Left ventricle myocardium inferior (tissue), 1 donor: Measurements from ENCODE around the gene HNF1B. TPM values are rescaled to one million over a fixed set of nuclear protein-coding genes. Genes with fewer than 3 reads are reported as not detected.

Experiments
- DNase-seq: peaks from one replicate; pipeline ENCODE4 v3.0.0-alpha.2; 2020
- H3K27ac ChIP-seq: fragments of 200-600 bp; replicated peaks from 2 replicates; pipeline ENCODE4 v1.8.0; 2021
- H3K27me3 ChIP-seq: fragments of 200-600 bp; 2 replicates; pipeline ENCODE4 v1.8.0; 2021; ENCODE audit warnings: low read depth
- H3K36me3 ChIP-seq: fragments of 200-600 bp; 2 replicates; pipeline ENCODE4 v1.8.0; 2021
- H3K4me1 ChIP-seq: fragments of 200-600 bp; 2 replicates; pipeline ENCODE4 v1.8.0; 2021
- H3K4me3 ChIP-seq: fragments of 200-600 bp; 2 replicates; pipeline ENCODE4 v1.8.0; 2021; ENCODE audit warnings: mild to moderate bottlenecking, moderate library complexity
- H3K9me3 ChIP-seq: fragments of 200-600 bp; replicated peaks from 2 replicates; pipeline ENCODE4 v1.8.0; 2021
- intact Hi-C: fragments of 100-400 bp; cut with micrococcal nuclease; formaldehyde crosslinking; loops from one replicate; pipeline ENCODE4 v1.11.0; 2022
- total RNA-seq: library from RNA; stranded (reverse); fragmentation: NEBNext Ultra II Directional; extraction: Animal tissue kit (Norgen Biotek cat#: 25700); gene quantifications from one replicate; pipeline ENCODE4 v1.2.1, GENCODE V29; 2021
- TF ChIP-seq, protein P1 (sequence below): fragments of 200-600 bp; IDR thresholded peaks from 2 replicates; pipeline ENCODE4 v1.8.0; 2021; ENCODE audit warnings: antibody characterized with exemption, mild to moderate bottlenecking, borderline replicate concordance
- donor health status: DM: no; HTN: yes; CAD: no; lungs with severe emphysema.

HNF1B gene
- total RNA-seq, 1 donor from 2014 or later, result not detected

DNA sequence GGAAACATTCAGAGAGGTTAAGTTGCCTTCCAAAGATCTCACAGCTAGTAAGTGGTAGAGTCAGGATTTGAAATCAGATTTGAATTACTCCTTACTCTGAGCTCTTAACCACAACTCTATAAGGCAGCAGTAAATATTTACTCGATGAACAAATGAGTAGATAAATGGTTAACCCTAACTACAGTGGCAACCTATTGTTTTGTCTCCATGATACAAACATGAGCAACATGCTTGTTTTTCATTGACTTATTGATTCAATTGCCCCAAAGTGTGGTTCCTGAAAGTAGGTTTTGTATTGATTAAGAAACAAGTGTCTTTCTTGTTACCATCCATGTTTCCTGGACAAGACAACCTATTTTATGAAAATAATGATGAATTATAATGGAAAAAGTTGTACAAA is 66.8 kb downstream of the HNF1B start:
- Histone ChIP-seq H3K27me3 (peaks cover 43% of the 10 kb centered on the region), H3K9me3 (no peaks in the 10 kb centered on the region), H3K4me1 (no peaks in the 10 kb centered on the region), H3K27ac (no peak overlapping the region), H3K4me3 (no peak overlapping the region), H3K36me3 (no peaks in the 10 kb centered on the region)
- intact Hi-C loops, result no loop called here
- TF ChIP-seq, protein P1, sequence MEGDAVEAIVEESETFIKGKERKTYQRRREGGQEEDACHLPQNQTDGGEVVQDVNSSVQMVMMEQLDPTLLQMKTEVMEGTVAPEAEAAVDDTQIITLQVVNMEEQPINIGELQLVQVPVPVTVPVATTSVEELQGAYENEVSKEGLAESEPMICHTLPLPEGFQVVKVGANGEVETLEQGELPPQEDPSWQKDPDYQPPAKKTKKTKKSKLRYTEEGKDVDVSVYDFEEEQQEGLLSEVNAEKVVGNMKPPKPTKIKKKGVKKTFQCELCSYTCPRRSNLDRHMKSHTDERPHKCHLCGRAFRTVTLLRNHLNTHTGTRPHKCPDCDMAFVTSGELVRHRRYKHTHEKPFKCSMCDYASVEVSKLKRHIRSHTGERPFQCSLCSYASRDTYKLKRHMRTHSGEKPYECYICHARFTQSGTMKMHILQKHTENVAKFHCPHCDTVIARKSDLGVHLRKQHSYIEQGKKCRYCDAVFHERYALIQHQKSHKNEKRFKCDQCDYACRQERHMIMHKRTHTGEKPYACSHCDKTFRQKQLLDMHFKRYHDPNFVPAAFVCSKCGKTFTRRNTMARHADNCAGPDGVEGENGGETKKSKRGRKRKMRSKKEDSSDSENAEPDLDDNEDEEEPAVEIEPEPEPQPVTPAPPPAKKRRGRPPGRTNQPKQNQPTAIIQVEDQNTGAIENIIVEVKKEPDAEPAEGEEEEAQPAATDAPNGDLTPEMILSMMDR, result no peak
- no peak for DNase-seq

GRCh38 chr17:37677021-37677420 is 67.8 kb downstream of the HNF1B start:
- intact Hi-C loops, result no loop called here
- TF ChIP-seq, protein P1, result no peak
- no peak for DNase-seq
- Histone ChIP-seq H3K4me1 (no peaks in the 10 kb centered on the region), H3K27me3 (peaks cover 43% of the 10 kb centered on the region), H3K27ac (no peak overlapping the region), H3K9me3 (no peaks in the 10 kb centered on the region), H3K36me3 (no peaks in the 10 kb centered on the region), H3K4me3 (no peak overlapping the region)

DNA sequence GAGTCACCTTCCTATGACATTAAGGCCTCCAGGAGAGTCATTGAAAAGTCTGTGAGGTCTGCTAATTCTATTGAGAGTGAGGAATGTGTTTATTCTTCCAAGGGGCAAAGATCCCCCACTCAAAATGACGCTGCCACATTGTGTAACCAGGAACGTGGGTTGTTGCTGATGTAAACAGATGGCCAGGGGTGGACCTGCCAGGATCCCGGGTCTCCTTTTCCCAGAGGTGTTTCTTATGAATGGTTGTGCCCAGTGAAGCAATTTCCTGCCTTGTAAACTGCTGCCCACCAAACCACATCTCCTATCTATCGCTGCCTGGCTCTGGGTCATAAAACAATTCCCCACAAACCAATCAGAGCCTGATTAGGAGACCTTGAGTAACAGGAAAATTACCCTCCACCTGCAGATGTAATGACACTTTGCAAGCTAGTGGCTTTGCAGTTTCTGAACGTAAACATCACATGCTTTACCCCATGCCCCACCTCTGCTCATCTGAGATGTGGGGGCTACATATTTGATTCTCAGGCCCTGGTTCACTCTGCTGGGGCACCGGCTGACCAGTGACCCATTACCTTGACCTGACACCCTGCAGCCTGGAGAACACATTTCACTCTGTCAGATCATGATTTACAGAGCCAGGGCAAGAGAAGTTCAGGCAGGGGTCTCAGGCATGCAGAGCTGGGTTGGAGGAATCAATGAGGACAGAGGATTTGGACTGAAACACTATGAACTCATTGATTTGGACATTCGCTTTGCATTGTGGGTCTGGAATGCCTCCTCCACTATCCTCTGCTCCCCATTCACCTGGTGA is 68.5 kb downstream of the HNF1B start:
- TF ChIP-seq, protein P1, result no peak
- H3K9me3 ChIP-seq, result no peaks in the 10 kb centered on the region

GRCh38 chr17:37674511-37674910 is 70.3 kb downstream of the HNF1B start:
- intact Hi-C loops, result no loop called here
- Histone ChIP-seq H3K4me1 (no peaks in the 10 kb centered on the region), H3K4me3 (no peak overlapping the region)

More for the DNA sequence above, 68.5 kb downstream of the HNF1B start:
- Histone ChIP-seq H3K36me3 (no peaks in the 10 kb centered on the region), H3K4me3 (no peak overlapping the region), H3K27me3 (peaks cover 43% of the 10 kb centered on the region), H3K4me1 (no peaks in the 10 kb centered on the region), H3K27ac (no peak overlapping the region)
- intact Hi-C loops, result no loop called here
- no peak for DNase-seq

DNA sequence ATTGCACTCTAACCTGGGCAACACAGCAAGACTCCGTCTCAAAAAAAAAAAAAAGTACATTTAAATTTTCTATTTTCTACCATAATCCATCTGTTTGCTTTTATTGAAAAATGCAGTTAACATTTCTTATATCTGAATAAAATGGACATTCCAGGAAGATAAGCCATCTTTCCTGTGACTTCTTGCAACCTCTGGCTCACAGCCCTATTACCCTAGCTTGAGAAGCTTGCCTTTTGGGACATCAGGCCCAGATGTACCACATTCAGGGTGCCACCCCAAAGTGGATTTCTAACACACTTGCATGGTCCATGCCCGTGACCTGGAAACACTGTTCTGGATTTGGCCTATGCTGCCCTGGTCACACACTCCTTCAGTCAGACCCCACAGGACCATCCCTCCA is 71.5 kb downstream of the HNF1B start:
- TF ChIP-seq, protein P1, result no peak

More at GRCh38 chr17:37674511-37674910, 70.3 kb downstream of the HNF1B start:
- Histone ChIP-seq H3K36me3 (no peaks in the 10 kb centered on the region), H3K9me3 (no peaks in the 10 kb centered on the region), H3K27ac (no peak overlapping the region), H3K27me3 (peaks cover 43% of the 10 kb centered on the region)
- no peak for DNase-seq
- TF ChIP-seq, protein P1, result no peak

More for the DNA sequence above, 71.5 kb downstream of the HNF1B start:
- DNase-seq, result no peak
- H3K9me3 ChIP-seq, result no peaks in the 10 kb centered on the region
- H3K27ac ChIP-seq, result no peak overlapping the region
- intact Hi-C loops, result no loop called here
- peaks cover 32% of the 10 kb centered on the region for H3K27me3 ChIP-seq
- H3K4me3 ChIP-seq, result no peak overlapping the region
- H3K36me3 ChIP-seq, result no peaks in the 10 kb centered on the region
- H3K4me1 ChIP-seq, result no peaks in the 10 kb centered on the region
